Right atrium auricular region (tissue), 2 donors: ENCODE measurements around the gene HAL. TPM values are rescaled to one million over a fixed set of nuclear protein-coding genes. Genes with fewer than 3 reads are reported as not detected.

Experiments
- DNase-seq: peaks from one replicate; pipeline ENCODE4 v3.0.0-alpha.2; 2019; ENCODE audit warnings: low spot score
- H3K27ac ChIP-seq, 2 donors: fragments of 200-600 bp; sonication (generic); 1 replicate in 1 of 2; 2 replicates in 1 of 2; pipeline ENCODE4 v1.5.1; 2016 to 2019
- H3K27me3 ChIP-seq, 2 donors: fragments of 200-600 bp; sonication (generic); one replicate each; pipeline versions ENCODE4 v1.5.1 to v1.6.0; 2017 to 2019
- H3K36me3 ChIP-seq: fragments of 200-600 bp; sonication (generic); one replicate; pipeline ENCODE4 v1.5.1; 2016
- H3K4me1 ChIP-seq, 2 donors: fragments of 200-600 bp; sonication (generic); one replicate each; pipeline versions ENCODE4 v1.5.1 to v1.6.0; 2017 to 2019
- H3K4me3 ChIP-seq, 2 donors: fragments of 200-600 bp; sonication (generic); 1 replicate in 1 of 2; 2 replicates in 1 of 2; pipeline ENCODE4 v1.5.1; 2017 to 2019; ENCODE audit warnings: mild to moderate bottlenecking in 1 of 2, moderate library complexity in 1 of 2
- H3K9me3 ChIP-seq, 2 donors: fragments of 200-600 bp; sonication (generic); one replicate each; pipeline ENCODE4 v1.5.1; 2019
- total RNA-seq, 2 donors: library from RNA; depleted of rRNA; stranded (reverse); fragments of >200 nt; gene quantifications; one replicate each; pipeline ENCODE4 v1.1.0, GENCODE V29; 2016
- TF ChIP-seq, protein P1 (sequence below), 2 donors: fragments of 200-600 bp; sonication (generic); IDR thresholded peaks; one replicate each; pipeline ENCODE4 v1.5.1; 2019; ENCODE audit warnings: antibody characterized with exemption in 2 of 2

The HAL gene
- total RNA-seq, 2 donors from 2014 or later = 0.24 to 0.93 TPM

- no peaks in the 10 kb centered on the region for H3K4me1 ChIP-seq
- H3K4me3 ChIP-seq = no peak overlapping the region
- no peak overlapping the region for H3K27ac ChIP-seq
- TF ChIP-seq, protein P1, sequence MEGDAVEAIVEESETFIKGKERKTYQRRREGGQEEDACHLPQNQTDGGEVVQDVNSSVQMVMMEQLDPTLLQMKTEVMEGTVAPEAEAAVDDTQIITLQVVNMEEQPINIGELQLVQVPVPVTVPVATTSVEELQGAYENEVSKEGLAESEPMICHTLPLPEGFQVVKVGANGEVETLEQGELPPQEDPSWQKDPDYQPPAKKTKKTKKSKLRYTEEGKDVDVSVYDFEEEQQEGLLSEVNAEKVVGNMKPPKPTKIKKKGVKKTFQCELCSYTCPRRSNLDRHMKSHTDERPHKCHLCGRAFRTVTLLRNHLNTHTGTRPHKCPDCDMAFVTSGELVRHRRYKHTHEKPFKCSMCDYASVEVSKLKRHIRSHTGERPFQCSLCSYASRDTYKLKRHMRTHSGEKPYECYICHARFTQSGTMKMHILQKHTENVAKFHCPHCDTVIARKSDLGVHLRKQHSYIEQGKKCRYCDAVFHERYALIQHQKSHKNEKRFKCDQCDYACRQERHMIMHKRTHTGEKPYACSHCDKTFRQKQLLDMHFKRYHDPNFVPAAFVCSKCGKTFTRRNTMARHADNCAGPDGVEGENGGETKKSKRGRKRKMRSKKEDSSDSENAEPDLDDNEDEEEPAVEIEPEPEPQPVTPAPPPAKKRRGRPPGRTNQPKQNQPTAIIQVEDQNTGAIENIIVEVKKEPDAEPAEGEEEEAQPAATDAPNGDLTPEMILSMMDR (IDR thresholded peaks at IDR 0.05) = no peak
- H3K9me3 ChIP-seq = no peaks in the 10 kb centered on the region
- H3K27me3 ChIP-seq = no peaks in the 10 kb centered on the region
- no peak for DNase-seq
- no peaks in the 10 kb centered on the region for H3K36me3 ChIP-seq
These were observed 44.6 kb downstream of the HAL start for GRCh38 chr12:95951515-95951914.

DNA sequence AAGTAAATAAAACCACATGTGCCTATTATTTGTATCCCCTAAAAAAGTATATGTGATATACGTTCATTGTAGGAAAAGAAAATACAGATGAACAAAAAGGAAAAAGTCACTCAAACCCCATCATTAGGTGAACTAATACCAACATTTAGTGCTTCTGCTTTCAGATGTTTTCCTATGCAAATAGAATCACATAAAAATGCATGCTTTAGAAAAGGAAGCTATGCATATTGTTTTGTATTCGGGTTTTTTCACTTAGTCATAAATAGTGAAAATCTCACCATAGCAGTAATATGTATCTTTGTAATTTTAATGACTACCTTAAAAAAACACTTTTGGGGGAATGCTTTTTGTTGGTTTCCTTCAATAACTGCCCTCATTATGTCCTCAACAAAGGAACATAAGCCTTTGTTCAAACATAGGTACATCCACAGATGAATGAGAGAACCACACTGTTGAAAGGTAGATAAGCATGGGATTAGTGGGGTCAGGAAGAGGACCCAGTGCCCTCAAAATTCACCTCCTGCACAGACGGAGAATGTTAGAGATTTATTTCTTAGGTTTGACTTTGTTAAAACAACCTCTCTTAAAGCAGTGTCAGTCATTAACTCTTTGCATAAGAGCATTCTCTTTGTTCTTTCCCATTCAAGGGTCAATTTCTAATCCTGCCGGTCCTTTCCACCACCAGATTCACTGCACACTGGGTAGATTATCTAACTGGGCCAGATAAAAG, 46.5 kb downstream of the HAL start:
- H3K27ac ChIP-seq = no peak overlapping the region
- no peaks in the 10 kb centered on the region for H3K27me3 ChIP-seq
- no peaks in the 10 kb centered on the region for H3K9me3 ChIP-seq
- H3K36me3 ChIP-seq = no peaks in the 10 kb centered on the region
- DNase-seq = no peak
- TF ChIP-seq, protein P1 (IDR thresholded peaks at IDR 0.05) = no peak
- no peak overlapping the region for H3K4me3 ChIP-seq
- no peaks in the 10 kb centered on the region for H3K4me1 ChIP-seq

DNA sequence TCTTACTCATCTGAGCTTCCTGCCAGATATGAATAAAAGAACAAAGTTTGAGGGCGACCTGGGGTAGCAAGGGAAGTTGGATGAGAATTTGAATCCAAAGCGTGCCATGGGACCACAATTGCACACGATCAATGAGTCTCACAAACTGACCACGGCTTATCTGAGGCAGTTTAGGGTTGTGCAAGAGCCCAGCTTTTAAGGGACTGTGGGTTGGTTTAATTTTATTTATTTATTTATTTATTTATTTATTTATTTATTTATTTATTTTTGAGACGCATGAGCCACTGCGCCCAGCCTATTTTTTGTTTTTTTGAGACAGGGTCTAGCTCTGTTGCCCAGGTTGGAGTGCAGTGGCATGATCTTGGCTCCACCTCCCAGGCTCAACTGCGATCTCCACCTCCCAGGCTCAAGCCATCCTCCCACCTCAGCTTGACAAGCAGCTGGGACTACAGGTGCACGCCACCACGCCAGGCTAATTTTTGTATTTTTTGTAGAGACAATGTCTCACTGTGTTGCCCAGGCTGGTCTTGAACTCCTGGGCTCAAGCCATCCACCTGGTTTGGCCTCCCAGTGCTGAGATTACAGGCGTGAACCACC, 51.9 kb downstream of the HAL start:
- no peaks in the 10 kb centered on the region for H3K9me3 ChIP-seq
- H3K27me3 ChIP-seq = no peaks in the 10 kb centered on the region
- H3K4me3 ChIP-seq = no peak overlapping the region
- H3K27ac ChIP-seq = no peak overlapping the region
- TF ChIP-seq, protein P1 (IDR thresholded peaks at IDR 0.05) = no peak
- DNase-seq = no peak
- peaks cover 0 to 7% of the 10 kb centered on the region in 2 donors for H3K4me1 ChIP-seq
- no peaks in the 10 kb centered on the region for H3K36me3 ChIP-seq

- Histone ChIP-seq H3K36me3 (no peaks in the 10 kb centered on the region), H3K27ac (peak within 1 kb of the TSS; percentile 75), H3K4me3 (peak within 1 kb of the TSS; percentile 64 to 72), H3K27me3 (no peaks in the 10 kb centered on the region), H3K4me1 (peaks cover 0 to 7% of the 10 kb centered on the region in 2 donors), H3K9me3 (no peaks in the 10 kb centered on the region)
- TF ChIP-seq, protein P1 (IDR thresholded peaks at IDR 0.05) = peak in 1 of 2 donors; percentile 58
- no peak for DNase-seq
These were observed 52.8 kb downstream of the HAL start, which contains the start of gene AMDHD1 for GRCh38 chr12:95943330-95943842. Gene AMDHD1, plus strand, starts transcription at chr12:95943331. Its CDS starts 68 bp downstream, at chr12:95943399.

- H3K9me3 ChIP-seq = no peaks in the 10 kb centered on the region
- no peaks in the 10 kb centered on the region for H3K27me3 ChIP-seq
- H3K27ac ChIP-seq = peak within 1 kb of the TSS; percentile 75
- H3K36me3 ChIP-seq = no peaks in the 10 kb centered on the region
- H3K4me3 ChIP-seq = peak within 1 kb of the TSS; percentile 64 to 72
- TF ChIP-seq, protein P1 (IDR thresholded peaks at IDR 0.05) = no peak
- DNase-seq = peak; percentile 82
- peaks cover 0 to 7% of the 10 kb centered on the region in 2 donors for H3K4me1 ChIP-seq
These were observed 53.4 kb downstream of the HAL start, which contains the start of gene CCDC38 for GRCh38 chr12:95942524-95943329. Gene CCDC38, minus strand, starts transcription at chr12:95942614. Its CDS starts 6,105 bp downstream, at chr12:95936509.
